Fibroblast of lung (primary cell): ENCODE measurements around the gene CFAP46. TPM values are rescaled to one million over a fixed set of nuclear protein-coding genes. Genes with fewer than 3 reads are reported as not detected.
"Not testable (repeated sequence)": the region's sequence is repeated elsewhere in the genome, so short reads cannot be mapped to it uniquely, and the experiment has no call there.

Experiments
- DNase-seq, 2 donors: peaks; one replicate each; pipeline versions ENCODE4 v3.0.0 to v3.0.0-alpha.2; 2010; ENCODE audit warnings: low read depth in 2 of 2
- H2AFZ ChIP-seq: 2 replicates; pipeline ENCODE4 v1.5.1; 2012; ENCODE audit warnings: low read length, control low read depth, inconsistent platforms
- H3K27ac ChIP-seq: 2 replicates; pipeline ENCODE4 v1.5.1; 2011; ENCODE audit warnings: low read length, control low read depth; ENCODE audit not compliant: insufficient read depth
- H3K27me3 ChIP-seq: 2 replicates; pipeline ENCODE4 v1.5.1; 2011; ENCODE audit warnings: mild to moderate bottlenecking, low read length; ENCODE audit not compliant: control insufficient read depth, insufficient read depth
- H3K36me3 ChIP-seq: 2 replicates; pipeline ENCODE4 v1.5.1; 2011; ENCODE audit warnings: low read length; ENCODE audit not compliant: control insufficient read depth, insufficient read depth
- H3K4me1 ChIP-seq: 2 replicates; pipeline ENCODE4 v1.5.1; 2011; ENCODE audit warnings: low read length; ENCODE audit not compliant: control insufficient read depth, insufficient read depth; ENCODE audit errors: extremely low read depth
- H3K4me2 ChIP-seq: 2 replicates; pipeline ENCODE4 v1.5.1; 2011; ENCODE audit warnings: low read length, control low read depth; ENCODE audit not compliant: insufficient read depth; ENCODE audit errors: extremely low read depth
- H3K4me3 ChIP-seq, 4 experiments: fragments of 200-600 bp in 1 of 4; sonication (generic) in 1 of 4; replicated peaks in 1 of 4; 2 replicates each; pipeline ENCODE4 v1.5.1; 2011 to 2016; ENCODE audit warnings: low read length in 4 of 4, low read depth in 3 of 4, mild to moderate bottlenecking in 3 of 4, control low read depth in 2 of 4, inconsistent platforms in 1 of 4, mixed read lengths in 1 of 4; ENCODE audit not compliant: insufficient read depth in 1 of 4; ENCODE audit errors: control extremely low read depth in 1 of 4
- H3K79me2 ChIP-seq: 2 replicates; pipeline ENCODE4 v1.5.1; 2012; ENCODE audit warnings: mild to moderate bottlenecking, low read length, inconsistent platforms; ENCODE audit not compliant: control insufficient read depth, insufficient read depth
- H3K9ac ChIP-seq: 2 replicates; pipeline ENCODE4 v1.5.1; 2011; ENCODE audit warnings: mild to moderate bottlenecking, low read length, control low read depth; ENCODE audit not compliant: insufficient read depth
- H3K9me3 ChIP-seq: 2 replicates; pipeline ENCODE4 v1.5.1; 2012; ENCODE audit warnings: low read depth, low read length; ENCODE audit not compliant: control insufficient read depth, insufficient read depth
- H4K20me1 ChIP-seq: 2 replicates; pipeline ENCODE4 v1.5.1; 2011; ENCODE audit warnings: low read length; ENCODE audit not compliant: control insufficient read depth, insufficient read depth; ENCODE audit errors: extremely low read depth
- EZH2 ChIP-seq: IDR thresholded peaks from 2 replicates; pipeline ENCODE4 v1.5.1; 2012; ENCODE audit warnings: low read length, control low read depth, mild to moderate bottlenecking; ENCODE audit errors: missing control alignments
- polyA plus RNA-seq, 2 donors: library from polyadenylated mRNA; depleted of rRNA in 1 of 2; stranded (reverse) in 1 of 2; unstranded in 1 of 2; fragments of >200 nt; gene quantifications; 2 replicates each; pipeline ENCODE4 v1.2.1, GENCODE V29; 2011 to 2012; ENCODE audit warnings: missing spikeins in 1 of 2
- total RNA-seq: library from RNA; depleted of rRNA; stranded (reverse); fragments of >200 nt; gene quantifications from 2 replicates; pipeline ENCODE4 v1.2.1, GENCODE V29; 2014
- TF ChIP-seq, protein P1 (sequence below), 2 donors: IDR thresholded peaks in 1 of 2; conservative IDR thresholded peaks in 1 of 2; 1 replicate in 1 of 2; 2 replicates in 1 of 2; pipeline ENCODE4 v1.5.1; 2011 to 2012; ENCODE audit warnings: low read length in 2 of 2, control low read depth in 1 of 2, inconsistent platforms in 1 of 2, low read depth in 1 of 2, mild to moderate bottlenecking in 1 of 2

The CFAP46 gene
- total and polyA plus RNA-seq, 2 donors (not counting 1 experiment from before 2014, with no cell fraction given) = 0.25 to 0.66 TPM

DNA sequence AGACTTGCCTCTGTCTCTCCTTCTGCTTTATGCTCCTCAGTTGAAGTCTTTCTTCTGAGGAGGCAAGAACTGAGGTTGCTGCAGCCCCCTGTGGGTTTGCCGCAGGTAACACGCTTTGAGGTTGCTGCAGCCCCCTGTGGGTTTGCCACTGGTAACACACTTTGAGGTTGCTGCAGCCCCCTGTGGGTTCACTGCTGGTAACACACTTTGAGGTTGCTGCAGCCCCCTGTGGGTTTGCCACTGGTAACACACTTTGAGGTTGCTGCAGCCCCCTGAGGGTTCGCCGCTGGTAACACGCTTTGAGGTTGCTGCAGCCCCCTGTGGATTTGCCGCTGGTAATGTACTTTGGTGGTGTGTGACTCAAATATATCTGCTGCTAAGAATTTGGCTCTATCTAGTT, 48.6 kb downstream of the CFAP46 start:
- not testable (repeated sequence) for DNase-seq, H3K79me2 ChIP-seq
- TF ChIP-seq, protein P1, sequence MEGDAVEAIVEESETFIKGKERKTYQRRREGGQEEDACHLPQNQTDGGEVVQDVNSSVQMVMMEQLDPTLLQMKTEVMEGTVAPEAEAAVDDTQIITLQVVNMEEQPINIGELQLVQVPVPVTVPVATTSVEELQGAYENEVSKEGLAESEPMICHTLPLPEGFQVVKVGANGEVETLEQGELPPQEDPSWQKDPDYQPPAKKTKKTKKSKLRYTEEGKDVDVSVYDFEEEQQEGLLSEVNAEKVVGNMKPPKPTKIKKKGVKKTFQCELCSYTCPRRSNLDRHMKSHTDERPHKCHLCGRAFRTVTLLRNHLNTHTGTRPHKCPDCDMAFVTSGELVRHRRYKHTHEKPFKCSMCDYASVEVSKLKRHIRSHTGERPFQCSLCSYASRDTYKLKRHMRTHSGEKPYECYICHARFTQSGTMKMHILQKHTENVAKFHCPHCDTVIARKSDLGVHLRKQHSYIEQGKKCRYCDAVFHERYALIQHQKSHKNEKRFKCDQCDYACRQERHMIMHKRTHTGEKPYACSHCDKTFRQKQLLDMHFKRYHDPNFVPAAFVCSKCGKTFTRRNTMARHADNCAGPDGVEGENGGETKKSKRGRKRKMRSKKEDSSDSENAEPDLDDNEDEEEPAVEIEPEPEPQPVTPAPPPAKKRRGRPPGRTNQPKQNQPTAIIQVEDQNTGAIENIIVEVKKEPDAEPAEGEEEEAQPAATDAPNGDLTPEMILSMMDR (conservative IDR thresholded peaks at IDR 0.05 in 1 of 2, IDR thresholded peaks at IDR 0.05 in 1 of 2; ENCODE audit: low read depth in 1 of 2, low read length in 2 of 2) = peak in 1 of 2 donors; percentile 24

DNA sequence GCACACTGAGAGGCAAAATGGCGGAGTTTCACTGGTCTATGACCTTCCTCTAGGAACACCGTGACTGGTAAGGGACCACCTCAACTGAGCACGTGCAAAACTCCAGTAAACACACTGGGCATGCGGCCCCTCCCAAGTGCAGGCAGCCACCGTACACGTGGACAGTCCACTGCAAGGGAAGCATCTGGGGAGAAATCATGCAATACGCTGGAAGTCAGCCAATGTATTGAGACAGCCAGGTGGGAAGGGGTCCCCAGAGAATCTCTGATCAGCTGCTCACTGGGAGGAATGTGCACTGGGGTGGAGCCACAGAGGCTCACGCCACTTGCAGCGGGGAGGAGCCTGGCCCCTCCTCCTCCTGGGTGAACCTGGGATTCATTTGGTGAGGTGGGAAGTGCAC, 49.3 kb downstream of the CFAP46 start:
- no peak overlapping the region for H2AFZ ChIP-seq
- H3K9me3 ChIP-seq = no peaks in the 10 kb centered on the region
- H3K4me1 ChIP-seq = no peaks in the 10 kb centered on the region
- no peak for DNase-seq
- no peaks in the 10 kb centered on the region for H3K36me3 ChIP-seq
- H3K4me3 ChIP-seq = no peak overlapping the region
- H4K20me1 ChIP-seq = peaks cover 1% of the 10 kb centered on the region
- TF ChIP-seq, protein P1 (conservative IDR thresholded peaks at IDR 0.05 in 1 of 2, IDR thresholded peaks at IDR 0.05 in 1 of 2; ENCODE audit: low read depth in 1 of 2, low read length in 2 of 2) = no peak
- TF ChIP-seq EZH2 = no peak
- H3K9ac ChIP-seq = no peak overlapping the region
- H3K27ac ChIP-seq = no peak overlapping the region
- H3K27me3 ChIP-seq = no peaks in the 10 kb centered on the region
- H3K4me2 ChIP-seq = no peak overlapping the region
- H3K79me2 ChIP-seq = no peaks in the 10 kb centered on the region

More for the DNA sequence above, 48.6 kb downstream of the CFAP46 start:
- not testable (repeated sequence) for H3K9ac ChIP-seq, H4K20me1 ChIP-seq, H3K36me3 ChIP-seq, H3K4me2 ChIP-seq, H3K27ac ChIP-seq, H3K9me3 ChIP-seq, H3K4me1 ChIP-seq, H3K27me3 ChIP-seq, H2AFZ ChIP-seq, H3K4me3 ChIP-seq

DNA sequence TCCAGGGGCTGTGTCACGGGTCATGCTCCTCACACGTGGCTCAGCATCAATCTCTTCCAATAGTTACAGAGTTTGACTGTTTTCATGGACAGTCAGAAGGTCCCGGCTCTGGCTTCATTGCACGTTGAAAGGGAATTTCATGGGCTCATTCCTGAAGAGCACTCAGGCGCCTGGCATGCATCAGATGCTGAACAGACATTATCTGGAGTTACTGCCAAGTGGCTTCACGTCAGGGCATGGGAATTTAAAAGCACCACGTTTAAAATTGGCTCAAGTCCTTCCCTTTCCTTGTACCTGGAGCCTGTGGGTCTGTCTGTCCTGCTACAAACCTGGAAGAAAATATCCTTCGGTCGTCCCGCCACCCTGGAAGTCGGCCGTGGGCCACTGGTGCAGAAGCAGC, 50.4 kb downstream of the CFAP46 start:
- TF ChIP-seq, protein P1 (conservative IDR thresholded peaks at IDR 0.05 in 1 of 2, IDR thresholded peaks at IDR 0.05 in 1 of 2; ENCODE audit: low read depth in 1 of 2, low read length in 2 of 2) = no peak
- TF ChIP-seq EZH2 = no peak
- no peak overlapping the region for H2AFZ ChIP-seq
- H3K36me3 ChIP-seq = no peaks in the 10 kb centered on the region
- H3K4me1 ChIP-seq = no peaks in the 10 kb centered on the region
- H3K79me2 ChIP-seq = no peaks in the 10 kb centered on the region
- no peak overlapping the region for H3K9ac ChIP-seq
- no peaks in the 10 kb centered on the region for H3K9me3 ChIP-seq
- peaks cover 1% of the 10 kb centered on the region for H4K20me1 ChIP-seq
- no peak overlapping the region for H3K4me2 ChIP-seq
- DNase-seq = peak in 1 of 2 donors; percentile 25
- H3K4me3 ChIP-seq = no peak overlapping the region
- H3K27ac ChIP-seq = no peak overlapping the region
- no peaks in the 10 kb centered on the region for H3K27me3 ChIP-seq
